A673 (cell line): ENCODE measurements around the gene DENND4C. TPM values are rescaled to one million over a fixed set of nuclear protein-coding genes. Genes with fewer than 3 reads are reported as not detected.

Source experiments
- BruUV-seq: library from RNA; stranded (reverse); fragments of 400-500 nt; replicated peaks from 2 replicates; lab custom pipeline; 2021; lab: Mats Ljungman, UMichigan
- CTCF ChIA-PET: fragments of 300-600 bp; sonication (Branson Sonifier 250); formaldehyde crosslinking; loops from one replicate; lab custom pipeline; 2022; ENCODE audit warnings: antibody characterized with exemption; lab: Charles Lee
- POLR2A ChIA-PET: fragments of 300-600 bp; sonication (Branson Sonifier 250); formaldehyde crosslinking; loops from one replicate; lab custom pipeline; 2022; ENCODE audit warnings: antibody characterized with exemption; ENCODE audit not compliant: low non-redundant PET; lab: Charles Lee
- DNase-seq: peaks from one replicate; pipeline ENCODE4 v3.0.0-alpha.2; 2015; ENCODE audit warnings: low spot score
- H3K27ac ChIP-seq: fragments of 200-600 bp; sonication (generic); 2 replicates; pipeline ENCODE4 v1.5.1; 2016; ENCODE audit warnings: mixed run types, low read depth, mild to moderate bottlenecking, mixed read lengths, antibody characterized with exemption, low read length; ENCODE audit not compliant: poor library complexity, severe bottlenecking
- H3K27me3 ChIP-seq: fragments of 200-600 bp; sonication (generic); replicated peaks from 2 replicates; pipeline ENCODE4 v1.6.1; 2017; ENCODE audit warnings: mixed run types, low read depth, mild to moderate bottlenecking, mixed read lengths, antibody characterized with exemption, low read length; ENCODE audit not compliant: insufficient read depth, poor library complexity
- H3K36me3 ChIP-seq: fragments of 200-600 bp; sonication (generic); 2 replicates; pipeline ENCODE4 v1.6.1; 2016; ENCODE audit warnings: mixed run types, mild to moderate bottlenecking, mixed read lengths, antibody characterized with exemption, low read length; ENCODE audit not compliant: insufficient read depth, poor library complexity, severe bottlenecking
- H3K4me1 ChIP-seq: fragments of 200-600 bp; sonication (generic); 2 replicates; pipeline ENCODE4 v1.6.1; 2017; ENCODE audit warnings: mixed run types, mild to moderate bottlenecking, mixed read lengths, antibody characterized with exemption, low read length; ENCODE audit not compliant: insufficient read depth, poor library complexity, severe bottlenecking
- H3K4me3 ChIP-seq: fragments of 200-600 bp; sonication (generic); 2 replicates; pipeline ENCODE4 v1.5.1; 2016; ENCODE audit warnings: low read depth, mixed run types, mild to moderate bottlenecking, mixed read lengths, low read length; ENCODE audit not compliant: poor library complexity, severe bottlenecking
- H3K9me3 ChIP-seq: fragments of 200-600 bp; sonication (generic); 2 replicates; pipeline ENCODE4 v1.6.1; 2016; ENCODE audit warnings: mixed run types, low read depth, mild to moderate bottlenecking, mixed read lengths, antibody characterized with exemption, low read length; ENCODE audit not compliant: poor library complexity, severe bottlenecking
- EZH2 ChIP-seq: fragments of 200-600 bp; sonication (generic); IDR thresholded peaks from 2 replicates; pipeline ENCODE4 v1.6.1; 2017; ENCODE audit warnings: borderline replicate concordance, low read depth, mild to moderate bottlenecking, mixed read lengths, antibody characterized with exemption, low read length; ENCODE audit not compliant: poor library complexity, severe bottlenecking
- intact Hi-C: fragments of 100-400 bp; cut with micrococcal nuclease; formaldehyde crosslinking; loops from one replicate; pipeline ENCODE4 v1.10.0; 2022; ENCODE audit not compliant: unreplicated experiment
- total RNA-seq: library from RNA; stranded (reverse); gene quantifications from 2 replicates; pipeline ENCODE4 v1.2.3, GENCODE V29; 2021
- TF ChIP-seq, protein P1 (sequence below): fragments of 300-800, 200-600 bp; sonication (generic); conservative IDR thresholded peaks from 2 replicates; pipeline ENCODE4 v1.5.1; 2017; ENCODE audit warnings: low read depth, mild to moderate bottlenecking, antibody characterized with exemption, low read length, moderate library complexity, mixed read lengths

DENND4C gene
- total RNA-seq, 1 experiment from 2014 or later = 13.9 TPM

DNA sequence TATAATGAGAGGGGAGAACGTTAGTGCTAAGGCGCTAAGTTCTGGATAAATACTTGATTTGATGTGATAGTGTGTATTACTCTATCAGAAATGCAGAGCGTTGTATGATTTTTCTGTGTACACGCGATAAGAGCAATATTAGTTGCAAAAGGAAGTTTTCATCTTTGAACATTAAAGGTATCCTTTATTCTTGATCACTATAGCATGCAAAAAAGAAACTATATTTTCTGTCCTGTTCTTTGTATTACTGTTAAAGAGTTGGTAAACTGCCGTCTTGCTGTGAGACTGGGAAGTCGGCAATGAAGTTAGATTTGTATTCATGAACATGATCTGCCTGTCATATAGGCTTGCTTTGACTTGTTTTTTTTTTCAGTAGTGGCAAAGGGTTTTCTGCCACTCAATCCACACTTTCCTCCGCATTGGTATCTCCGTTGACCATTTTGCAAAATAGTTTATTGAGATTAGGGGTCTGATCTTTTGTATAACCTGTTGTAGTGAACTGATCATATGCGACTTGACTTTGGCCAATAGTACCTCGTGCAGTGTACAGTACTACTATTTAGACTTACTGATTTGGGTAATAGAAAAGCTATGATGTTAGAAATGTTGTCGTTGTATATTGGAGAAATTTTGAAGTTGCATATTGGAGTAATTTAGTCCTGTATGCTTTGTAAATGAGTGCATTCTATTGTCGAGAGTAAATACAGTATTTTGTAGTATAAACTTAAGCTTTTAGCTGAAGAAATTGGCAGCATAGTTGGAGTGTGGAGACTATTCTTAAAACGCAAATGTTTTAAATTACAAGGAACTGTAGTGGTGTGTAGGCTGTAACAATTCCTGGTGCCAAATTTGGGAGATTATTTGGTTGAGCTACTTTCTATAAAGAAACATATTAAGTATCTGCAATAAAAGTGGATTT is 1.7 kb downstream of the DENND4C start:
- TF ChIP-seq, protein P1, sequence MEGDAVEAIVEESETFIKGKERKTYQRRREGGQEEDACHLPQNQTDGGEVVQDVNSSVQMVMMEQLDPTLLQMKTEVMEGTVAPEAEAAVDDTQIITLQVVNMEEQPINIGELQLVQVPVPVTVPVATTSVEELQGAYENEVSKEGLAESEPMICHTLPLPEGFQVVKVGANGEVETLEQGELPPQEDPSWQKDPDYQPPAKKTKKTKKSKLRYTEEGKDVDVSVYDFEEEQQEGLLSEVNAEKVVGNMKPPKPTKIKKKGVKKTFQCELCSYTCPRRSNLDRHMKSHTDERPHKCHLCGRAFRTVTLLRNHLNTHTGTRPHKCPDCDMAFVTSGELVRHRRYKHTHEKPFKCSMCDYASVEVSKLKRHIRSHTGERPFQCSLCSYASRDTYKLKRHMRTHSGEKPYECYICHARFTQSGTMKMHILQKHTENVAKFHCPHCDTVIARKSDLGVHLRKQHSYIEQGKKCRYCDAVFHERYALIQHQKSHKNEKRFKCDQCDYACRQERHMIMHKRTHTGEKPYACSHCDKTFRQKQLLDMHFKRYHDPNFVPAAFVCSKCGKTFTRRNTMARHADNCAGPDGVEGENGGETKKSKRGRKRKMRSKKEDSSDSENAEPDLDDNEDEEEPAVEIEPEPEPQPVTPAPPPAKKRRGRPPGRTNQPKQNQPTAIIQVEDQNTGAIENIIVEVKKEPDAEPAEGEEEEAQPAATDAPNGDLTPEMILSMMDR = no peak
- TF ChIP-seq EZH2 = no peak
- H3K27me3 ChIP-seq = no peaks in the 10 kb centered on the region
- no peaks in the 10 kb centered on the region for H3K9me3 ChIP-seq
- DNase-seq = no peak
- BruUV-seq = TSS peak; percentile 29
- ChIA-PET POLR2A (no interaction called here), CTCF (interaction anchor here (0.5 to 0.7 kb wide), 2 partner anchors 64 to 140 kb away, joined by 4 to 13 read pairs; no protein-coding TSS in a partner anchor)
- intact Hi-C loops = loop anchor here (5.0 kb wide), 1 partner anchor 185 kb away; the partner anchor contains the start of gene RRAGA
- peaks cover 6% of the 10 kb centered on the region for H3K4me1 ChIP-seq
- H3K4me3 ChIP-seq = peak overlapping the region; percentile 71
- no peaks in the 10 kb centered on the region for H3K36me3 ChIP-seq
- no peak overlapping the region for H3K27ac ChIP-seq

GRCh38 chr9:19232823-19233194 is 2.3 kb downstream of the DENND4C start:
- ChIA-PET POLR2A (interaction anchor here (0.6 kb wide), 2 partner anchors 61 to 85 kb away, joined by 5 to 7 read pairs; no protein-coding TSS in a partner anchor), CTCF (interaction anchor here (0.5 to 0.7 kb wide), 2 partner anchors 63 to 140 kb away, joined by 4 to 13 read pairs; no protein-coding TSS in a partner anchor)
- Histone ChIP-seq H3K9me3 (no peaks in the 10 kb centered on the region), H3K4me1 (peaks cover 6% of the 10 kb centered on the region), H3K27me3 (no peaks in the 10 kb centered on the region), H3K4me3 (peak overlapping the region; percentile 71), H3K27ac (no peak overlapping the region), H3K36me3 (no peaks in the 10 kb centered on the region)
- intact Hi-C loops = loop anchor here (5.0 kb wide), 1 partner anchor 186 kb away; the partner anchor contains the start of gene RRAGA
- peak; percentile 1 for DNase-seq
- BruUV-seq = no TSS peak
- TF ChIP-seq, protein P1 = no peak
- no peak for TF ChIP-seq EZH2

GRCh38 chr9:19233344-19233743 is 2.9 kb downstream of the DENND4C start:
- peak overlapping the region; percentile 71 for H3K4me3 ChIP-seq
- no peak overlapping the region for H3K27ac ChIP-seq
- peaks cover 6% of the 10 kb centered on the region for H3K4me1 ChIP-seq
- BruUV-seq = no TSS peak
- POLR2A ChIA-PET = interaction anchor here (0.6 kb wide), 2 partner anchors 61 to 85 kb away, joined by 5 to 7 read pairs; no protein-coding TSS in a partner anchor
- TF ChIP-seq, protein P1 = no peak
- no peak for TF ChIP-seq EZH2
- no peaks in the 10 kb centered on the region for H3K9me3 ChIP-seq
- intact Hi-C loops = loop anchor here (5.0 kb wide), 1 partner anchor 186 kb away; the partner anchor contains the start of gene RRAGA
- H3K27me3 ChIP-seq = no peaks in the 10 kb centered on the region
- no peak for DNase-seq
- CTCF ChIA-PET = no interaction called here
- H3K36me3 ChIP-seq = no peaks in the 10 kb centered on the region
